Lower leg skin (tissue), 3 donors: ENCODE measurements around the gene TMEM117.

Experiments used
- CTCF ChIP-seq, 3 donors: fragments of 450-650 bp; IDR thresholded peaks; one replicate each; pipeline ENCODE4 v1.5.1; 2016; ENCODE audit warnings: antibody characterized with exemption in 3 of 3, mild to moderate bottlenecking in 3 of 3, moderate library complexity in 2 of 3
- POLR2A ChIP-seq, 2 donors: fragments of 450-650 bp; IDR thresholded peaks; one replicate each; pipeline ENCODE4 v1.6.1; 2016 to 2017; ENCODE audit warnings: antibody characterized with exemption in 2 of 2, mild to moderate bottlenecking in 1 of 2, moderate library complexity in 1 of 2

DNA sequence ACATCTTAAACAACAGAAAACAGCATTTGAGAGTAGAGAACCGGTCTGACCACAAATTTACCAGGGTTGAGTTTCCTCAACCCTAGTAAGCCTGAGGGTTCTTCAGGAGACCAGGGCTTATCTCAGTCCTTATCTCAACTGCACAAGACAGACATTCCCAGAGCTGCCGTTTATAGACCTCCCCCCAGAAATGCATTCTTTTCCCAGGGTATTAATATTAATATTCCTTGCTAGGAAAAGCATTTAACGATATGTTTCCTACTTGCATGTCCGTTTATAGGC lies 12.3 kb downstream of the TMEM117 start:
- no peak for TF ChIP-seq POLR2A (IDR thresholded peaks at IDR 0.05)
- no peak for TF ChIP-seq CTCF (IDR thresholded peaks at IDR 0.05)
